Stimulated activated CD8-positive, alpha-beta memory T cell treated with anti-CD3 and anti-CD28 coated beads, Interleukin-2, amount 100 ng/mL, for 48 hours (primary cell): Measurements from ENCODE around the gene SBK3.
"Not testable (repeated sequence)": the region's sequence is repeated elsewhere in the genome, so short reads cannot be mapped to it uniquely, and the experiment has no call there.

ENCODE experiments used
- DNase-seq, 2 donors: peaks; one replicate each; pipeline ENCODE4 v3.0.0-alpha.2; 2020; ENCODE audit warnings: low read depth in 2 of 2

Gene SBK3

DNA sequence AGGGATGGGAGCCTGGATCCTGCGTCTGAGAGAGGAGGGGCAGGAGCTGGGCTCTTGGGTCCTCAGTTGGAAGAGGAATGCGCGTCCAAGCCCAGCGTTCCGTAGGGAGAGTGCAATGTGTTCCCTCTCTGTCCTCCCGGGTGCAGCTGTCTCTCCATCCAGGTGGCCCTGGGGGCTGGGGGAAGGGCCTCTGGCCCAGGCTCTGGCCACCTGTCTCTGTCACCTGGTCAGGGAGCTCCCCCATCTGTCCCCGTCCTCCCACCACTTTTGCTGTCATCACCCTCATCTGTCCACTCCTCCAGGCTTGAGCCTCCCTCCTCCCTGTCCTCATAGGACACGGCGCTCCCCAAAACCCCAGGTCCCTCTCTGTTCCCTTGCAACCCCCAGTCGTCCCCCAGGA lies 4.7 kb downstream of the SBK3 start:
- DNase-seq, result no peak

DNA sequence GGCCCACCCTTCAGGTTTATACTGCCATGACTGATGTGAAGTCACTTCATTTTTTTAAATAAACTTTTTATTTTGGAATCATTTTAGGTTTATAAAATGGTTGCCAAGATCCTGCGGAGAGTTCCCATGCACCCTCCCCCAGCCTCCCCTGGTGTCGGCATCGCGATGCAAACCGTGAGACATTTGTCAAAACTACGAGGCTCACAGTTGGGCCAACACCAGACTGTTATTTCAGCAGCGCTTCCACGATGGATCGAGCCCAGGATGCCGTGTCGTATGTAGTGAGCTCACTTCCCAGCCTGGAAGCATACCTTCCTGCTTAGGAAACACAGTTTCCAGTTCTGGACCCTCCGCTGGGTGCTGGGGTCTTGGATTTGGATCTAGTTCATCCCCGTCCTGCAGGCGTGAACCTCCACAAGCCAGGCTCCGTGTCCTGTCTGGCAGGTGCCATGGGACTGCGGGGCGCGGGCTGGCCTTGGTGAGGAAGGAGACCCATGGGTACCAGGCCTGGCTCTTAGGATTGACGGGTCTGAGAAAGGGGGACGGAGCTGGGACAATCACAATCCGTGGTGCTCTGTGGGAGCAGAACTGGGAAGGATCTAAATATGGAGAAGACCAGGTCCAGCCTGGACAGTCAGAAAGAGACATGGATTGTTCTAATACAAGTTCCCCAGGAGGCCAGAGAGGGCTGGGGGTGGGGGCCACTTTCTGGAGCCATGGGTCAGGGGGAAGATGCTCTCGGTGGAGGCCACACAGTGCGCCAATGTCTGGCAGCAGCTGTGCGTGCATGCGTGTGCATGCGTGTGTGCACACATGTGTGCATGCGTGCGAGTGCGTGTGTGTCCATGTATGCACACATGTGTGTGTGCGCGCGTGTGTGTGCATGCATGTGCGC lies 6.0 kb downstream of the SBK3 start:
- no peak for DNase-seq

DNA sequence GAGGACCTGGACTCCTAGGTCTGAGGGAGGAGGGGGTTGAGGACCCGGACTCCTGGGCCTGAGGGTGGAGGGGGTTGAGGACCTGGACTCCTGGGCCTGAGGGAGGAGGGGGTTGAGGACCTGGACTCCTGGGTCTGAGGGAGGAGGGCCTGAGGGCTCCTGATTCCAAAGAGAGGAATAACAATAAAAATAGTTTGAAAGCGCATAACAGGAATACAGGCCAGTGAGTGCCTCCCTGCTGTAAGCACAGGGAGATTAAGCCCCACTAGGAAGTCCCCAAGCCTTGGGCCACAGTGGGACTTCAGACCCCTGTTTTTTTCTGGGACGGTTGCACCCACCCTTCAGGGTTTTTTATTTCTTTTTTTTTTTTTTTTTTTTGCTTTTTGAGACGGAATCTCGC lies 7.2 kb downstream of the SBK3 start:
- DNase-seq, result no peak

DNA sequence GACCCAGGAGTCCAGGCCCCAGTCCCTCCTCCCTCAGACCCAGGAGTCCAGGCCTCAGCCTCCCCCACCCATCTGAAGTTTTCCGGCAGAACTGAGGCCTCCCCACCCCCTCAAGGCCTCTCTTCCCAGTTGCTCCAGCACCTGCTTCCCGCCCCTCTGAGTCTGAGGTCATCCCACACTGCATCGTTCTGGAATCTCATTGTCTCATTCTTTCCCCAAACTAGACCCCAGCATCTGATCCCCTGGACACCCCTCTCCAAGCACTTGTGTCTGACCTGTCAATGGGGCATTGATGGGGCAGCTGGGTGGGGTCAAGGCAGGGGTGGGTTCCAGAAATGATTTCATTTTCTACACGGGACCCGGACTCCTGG lies 7.6 kb downstream of the SBK3 start:
- DNase-seq, result no peak

DNA sequence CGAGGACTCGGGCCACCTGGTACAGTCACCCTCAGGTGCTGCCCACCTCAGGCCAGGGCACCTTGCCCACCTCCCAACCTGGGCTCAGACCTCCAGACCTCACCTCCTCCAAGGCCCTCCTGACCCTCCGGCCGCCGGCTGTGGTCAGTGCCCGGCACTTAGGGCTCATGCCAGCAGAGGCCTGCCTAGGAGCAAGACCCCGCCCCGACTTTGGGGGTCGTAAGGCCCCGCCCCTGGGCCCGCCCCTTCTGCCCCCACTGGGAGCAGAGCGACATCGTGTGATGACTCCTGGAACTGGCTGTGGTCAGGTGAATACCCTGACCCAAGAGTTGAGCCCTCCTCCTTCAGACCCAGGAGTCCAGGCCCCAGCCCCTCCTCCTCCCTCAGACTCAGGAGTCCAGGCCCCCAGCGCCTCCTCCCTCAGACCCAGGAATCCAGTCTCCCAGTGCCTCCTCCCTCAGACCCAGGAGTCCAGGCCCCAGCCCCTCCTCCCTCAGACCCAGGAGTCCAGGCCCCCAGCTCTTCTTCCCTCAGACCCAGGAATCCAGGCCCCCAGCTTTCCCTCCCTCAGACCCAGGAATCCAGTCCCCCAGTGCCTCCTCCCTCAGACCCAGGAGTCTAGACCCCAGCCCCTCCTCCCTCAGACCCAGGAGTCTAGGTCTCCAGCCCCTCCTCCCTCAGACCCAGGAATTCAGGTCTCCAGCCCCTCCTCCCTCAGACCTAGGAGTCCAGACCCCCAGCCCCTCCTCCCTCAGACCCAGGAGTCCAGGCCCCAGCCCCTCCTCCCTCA lies 8.2 kb downstream of the SBK3 start, which contains the start of gene SBK2:
Gene SBK2, minus strand, starts transcription at position 183 of the 790 bp plus-strand sequence. CDS start 839 bp downstream, outside the sequence.
- no peak for DNase-seq

DNA sequence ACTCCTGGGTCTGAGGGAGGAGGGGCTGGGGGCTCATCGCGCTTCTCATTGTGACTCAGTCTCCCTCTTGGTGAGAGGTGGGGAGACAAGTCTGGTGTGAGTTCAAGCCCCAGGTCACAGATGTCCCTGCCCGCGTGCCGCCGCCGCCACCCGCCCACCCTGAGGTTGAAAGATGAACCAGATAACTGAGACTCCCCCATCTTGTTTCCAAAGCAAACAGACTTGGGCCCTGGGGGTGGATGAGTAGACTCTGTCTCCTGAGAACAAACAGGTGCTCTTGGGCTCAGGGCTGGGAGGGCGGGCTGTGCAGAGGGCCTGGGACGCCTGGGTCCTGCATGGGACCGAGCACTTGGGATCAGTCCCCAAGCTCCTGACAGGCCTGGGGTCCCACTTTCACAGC lies 9.0 kb downstream of the SBK3 start:
- DNase-seq, result no peak

DNA sequence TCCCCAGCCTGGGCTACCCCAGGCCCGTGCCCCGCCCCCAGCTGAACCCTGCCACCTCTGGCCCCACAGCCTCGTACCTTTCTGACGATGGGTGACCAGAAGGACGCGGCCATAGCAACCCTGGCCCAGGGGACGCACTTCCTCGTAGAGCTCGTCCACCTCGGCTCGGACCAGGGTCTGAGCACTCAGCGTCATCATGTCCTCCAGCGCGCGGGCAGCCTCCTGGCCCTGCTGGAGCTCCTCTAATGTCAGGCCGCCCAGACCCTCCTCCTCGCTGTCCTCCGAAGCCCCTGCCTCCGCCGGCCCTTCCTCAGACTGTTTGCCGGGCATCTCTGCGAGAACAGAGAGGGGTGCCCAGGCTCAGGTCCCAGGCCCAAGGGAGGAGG lies 9.4 kb downstream of the SBK3 start:
- no peak for DNase-seq

DNA sequence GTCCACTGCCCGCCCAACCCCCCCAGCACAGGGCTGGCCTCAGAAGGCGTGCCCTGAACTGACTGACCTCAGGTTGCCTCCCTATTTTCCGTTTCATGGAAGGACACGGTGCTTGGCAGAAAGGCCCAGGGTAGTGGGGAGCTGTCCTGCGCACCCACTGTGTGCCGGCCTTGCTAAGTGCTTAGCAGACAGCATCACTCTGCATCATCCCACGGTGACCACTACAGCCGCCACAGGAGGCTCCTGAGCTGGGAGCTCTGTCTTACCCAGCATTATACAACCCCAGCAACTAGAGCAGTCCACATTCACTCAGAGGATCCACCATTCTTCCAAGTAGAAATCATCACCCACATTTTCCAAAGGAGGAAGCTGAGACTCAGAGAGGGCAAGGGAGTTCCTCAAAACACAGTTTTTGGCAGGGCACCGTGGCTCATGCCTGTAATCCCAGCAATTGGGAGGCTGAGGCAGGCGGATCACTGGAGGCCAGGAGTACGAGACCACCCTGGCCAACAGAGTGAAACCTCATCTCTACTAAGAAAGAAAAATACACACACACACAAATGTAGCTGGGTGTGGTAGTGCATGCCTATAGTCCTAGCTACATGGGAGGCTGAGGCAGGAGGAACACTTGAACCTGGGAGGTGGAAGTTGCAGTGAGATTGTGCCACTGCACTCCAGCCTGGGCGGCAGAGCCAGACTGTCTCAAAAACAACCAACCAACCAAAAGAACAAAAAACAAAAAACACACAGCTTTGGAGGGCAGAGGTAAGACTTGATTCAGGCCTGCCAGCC lies 10.0 kb downstream of the SBK3 start:
- no peak for DNase-seq

DNA sequence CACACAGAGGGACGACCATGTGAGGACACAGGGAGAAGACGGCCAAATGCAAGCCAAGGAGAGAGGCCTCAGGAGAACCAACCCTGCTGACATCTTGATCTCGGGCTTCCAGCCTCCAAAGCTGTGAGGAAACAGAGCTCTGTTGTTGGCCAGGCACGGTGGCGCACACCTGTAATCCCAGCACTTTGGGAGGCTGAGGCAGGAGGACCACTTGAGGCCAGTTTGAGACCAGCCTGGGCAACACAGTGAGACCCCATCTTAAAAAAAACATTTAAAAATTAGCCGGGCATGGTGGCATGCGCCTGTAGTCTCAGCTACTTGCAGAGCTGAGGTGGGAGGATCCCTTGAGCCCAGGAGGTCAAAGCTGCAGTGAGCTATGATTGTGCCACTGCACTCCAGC lies 11.1 kb downstream of the SBK3 start:
- not testable (repeated sequence) for DNase-seq

DNA sequence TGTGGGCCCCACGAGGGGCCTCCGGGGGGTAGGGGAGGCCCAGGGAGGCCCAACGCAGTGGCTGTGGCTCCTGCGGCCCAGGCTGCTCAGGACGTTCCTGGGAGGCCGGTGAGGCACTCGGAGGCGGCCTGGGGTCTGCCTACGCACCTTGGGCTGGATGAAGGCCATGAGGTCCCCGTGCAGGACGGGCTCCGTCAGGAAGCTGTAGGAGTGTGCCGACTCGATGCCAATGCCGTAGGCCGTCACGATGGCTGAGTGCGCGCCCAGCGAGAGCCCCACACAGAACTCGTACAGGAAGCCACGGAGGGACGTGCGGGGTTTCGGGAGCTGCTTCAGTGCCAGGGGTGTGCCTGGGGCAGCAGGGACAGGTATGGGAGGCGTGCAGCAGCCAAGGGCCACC lies 14.3 kb downstream of the SBK3 start:
- DNase-seq, result no peak

DNA sequence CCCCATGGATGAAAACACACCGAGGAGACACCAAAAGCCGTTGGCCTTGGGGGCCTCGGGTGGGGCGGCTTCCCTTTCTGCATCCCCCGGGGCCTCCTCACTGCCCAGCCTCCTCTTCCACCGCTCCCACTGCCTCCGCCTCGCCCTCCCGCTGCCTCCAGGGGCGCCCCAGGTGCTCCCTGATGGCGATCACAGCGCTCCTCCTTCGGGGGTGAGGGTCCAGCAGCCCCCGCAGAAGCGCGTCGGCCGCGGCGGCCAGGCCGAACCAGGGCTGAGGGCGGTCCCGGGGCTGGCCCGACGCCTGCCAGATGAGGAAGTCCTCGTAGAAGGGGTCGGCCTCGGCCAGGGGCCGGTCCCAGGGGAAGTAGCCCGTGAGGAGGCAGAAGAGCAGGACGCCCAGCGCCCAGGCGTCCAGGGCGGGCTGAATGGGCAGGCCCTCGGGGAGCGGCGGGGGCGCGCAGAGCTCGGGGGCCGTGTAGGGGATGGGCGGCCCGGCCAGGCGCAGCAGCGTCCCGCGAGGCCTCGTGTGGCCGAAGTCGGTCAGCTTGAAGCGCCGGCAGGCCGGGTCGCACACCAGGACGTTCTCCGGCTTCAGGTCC lies 15.6 kb downstream of the SBK3 start:
- no peak for DNase-seq

DNA sequence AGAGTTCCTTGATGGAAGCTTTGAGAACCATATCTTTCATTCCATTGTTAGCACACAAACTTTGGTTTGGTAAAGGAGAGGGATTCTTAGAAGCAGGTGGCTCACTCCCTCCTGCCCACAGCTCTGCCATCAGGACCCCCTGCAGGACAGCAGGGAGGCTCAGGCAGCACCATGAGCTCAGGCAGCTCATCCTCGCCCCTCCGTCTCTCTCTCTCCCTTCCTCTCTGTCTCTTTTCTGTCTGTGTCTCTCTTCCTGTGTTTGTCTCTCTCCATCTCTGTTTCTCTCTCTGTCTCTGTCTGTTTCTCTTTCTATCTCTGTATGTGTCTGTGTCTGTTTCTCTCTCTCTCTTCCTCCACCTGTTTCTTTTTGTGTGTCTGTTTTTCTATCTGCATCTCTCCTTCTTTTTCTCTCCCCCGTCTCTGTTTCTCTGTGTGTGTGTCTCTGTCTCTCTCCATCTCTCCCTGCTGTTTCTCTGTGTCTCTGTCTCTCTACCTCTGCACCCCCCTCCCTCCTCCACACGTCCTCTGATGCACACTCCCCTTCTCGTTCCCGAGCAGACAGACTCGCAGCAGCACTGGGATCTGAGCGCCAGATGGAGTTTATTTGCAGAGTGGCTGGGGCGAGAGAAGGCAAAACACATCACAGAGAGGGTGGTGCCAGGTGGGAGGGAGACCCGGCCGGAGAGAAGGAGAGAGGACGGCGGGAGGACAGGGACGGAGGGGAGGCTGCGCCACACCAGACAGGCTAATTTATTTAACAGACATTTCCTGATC lies 17.1 kb downstream of the SBK3 start:
- DNase-seq, result no peak

DNA sequence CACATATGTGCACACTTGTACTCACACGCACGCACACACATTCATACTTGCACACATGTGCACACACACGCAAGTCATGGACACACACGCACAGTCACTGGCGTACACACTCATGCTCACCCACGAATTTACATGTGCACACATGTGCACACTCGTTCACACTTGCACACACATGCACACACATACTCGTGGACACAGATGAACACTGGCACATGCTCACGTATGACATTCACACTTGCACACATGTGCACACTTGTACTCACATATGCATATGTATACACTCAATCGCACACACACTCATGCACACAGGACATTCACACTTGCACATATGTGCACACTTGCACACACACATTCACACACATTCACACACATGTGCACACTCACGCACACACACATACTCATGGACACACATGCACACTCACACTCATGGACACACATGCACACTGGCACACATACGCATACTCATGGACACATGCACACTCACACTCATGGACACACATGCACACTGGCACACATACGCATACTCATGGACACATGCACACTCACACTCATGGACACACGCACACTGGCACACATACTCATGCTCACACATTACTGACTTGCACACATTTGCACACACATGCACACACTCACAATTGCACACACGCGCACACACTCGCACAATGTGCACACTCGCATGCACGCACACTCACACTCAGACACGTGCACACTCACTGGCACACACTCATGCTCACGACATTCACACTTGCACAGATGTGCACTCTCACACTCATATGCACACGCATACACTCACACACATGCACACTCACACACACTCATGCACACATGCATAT lies 17.9 kb downstream of the SBK3 start:
- DNase-seq, result no peak

DNA sequence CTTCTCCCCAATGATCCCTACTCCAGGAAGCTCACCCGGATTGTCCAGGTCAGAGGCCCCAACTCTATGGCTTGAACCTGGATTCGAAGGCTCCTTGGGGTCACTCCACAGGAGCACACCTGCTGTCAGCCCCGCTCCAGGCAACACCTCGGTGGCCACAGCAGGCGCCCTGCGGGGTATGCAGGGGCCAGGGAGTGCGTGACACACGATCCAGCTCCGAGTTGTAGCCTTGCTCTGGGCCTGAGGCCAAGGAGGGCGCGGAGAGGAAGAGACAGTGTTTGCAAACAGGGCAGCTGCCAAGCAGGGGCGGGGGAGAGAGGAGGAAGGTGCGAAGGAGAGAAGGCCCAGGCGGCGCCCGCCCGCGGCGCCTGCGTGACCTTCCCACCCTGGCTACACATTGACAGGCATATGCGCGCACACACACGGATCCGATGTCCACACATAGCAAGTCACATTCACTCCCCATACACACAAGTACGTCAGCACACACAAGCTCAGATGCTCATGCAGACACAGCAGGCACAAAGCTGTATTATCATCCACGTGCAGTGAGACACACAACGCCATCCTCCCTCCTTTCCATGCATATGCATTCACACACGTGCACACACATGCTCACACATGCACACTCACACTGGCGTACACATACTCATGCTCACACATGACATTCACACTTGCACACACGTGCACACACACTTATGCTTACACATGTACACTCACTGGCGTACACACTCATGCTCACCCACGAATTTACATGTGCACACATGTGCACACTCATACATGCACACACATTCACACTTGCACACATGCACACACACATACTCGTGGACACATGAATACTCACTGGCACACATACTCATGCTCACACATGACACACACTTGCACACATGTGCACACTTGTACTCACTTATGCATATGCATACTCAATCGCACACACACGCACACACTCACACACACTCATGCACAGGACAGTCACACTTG lies 18.8 kb downstream of the SBK3 start:
- no peak for DNase-seq

DNA sequence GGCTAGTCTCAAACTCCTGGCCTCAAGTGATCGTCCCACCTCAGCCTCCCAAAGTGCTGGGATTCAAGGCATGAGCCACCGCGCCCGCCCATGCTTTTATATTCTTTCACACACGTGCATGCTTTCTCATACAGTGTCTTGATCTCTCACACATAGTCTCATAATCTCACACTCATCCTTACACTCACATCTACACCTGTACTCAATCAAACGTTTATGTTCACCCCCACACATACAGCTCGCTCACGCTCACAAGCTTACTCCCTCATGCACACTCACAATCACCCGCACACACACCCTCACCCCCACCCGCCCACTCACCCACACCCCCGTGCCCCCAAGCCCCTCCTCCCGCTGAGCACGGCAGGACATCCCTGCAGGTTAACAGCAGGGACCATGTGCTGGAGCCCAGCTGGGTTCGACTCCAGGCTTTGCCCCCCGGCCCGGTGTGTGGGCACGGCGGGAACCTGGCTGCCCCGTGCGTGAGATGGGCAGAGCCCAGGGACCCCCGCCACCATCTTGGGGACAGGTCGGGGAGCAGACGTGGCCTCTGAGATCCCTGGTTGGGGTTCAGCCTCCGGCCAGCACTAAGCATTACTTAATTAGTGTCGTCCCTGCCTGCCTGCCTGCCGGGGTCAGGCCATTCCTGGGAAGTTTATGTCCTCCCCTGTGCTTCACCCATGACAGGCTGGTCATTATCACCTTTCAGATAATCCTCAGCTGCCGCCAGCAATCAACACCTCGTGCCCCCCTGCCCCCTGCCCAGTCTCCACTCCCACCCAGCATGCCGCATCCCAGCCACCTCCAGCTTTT lies 19.8 kb downstream of the SBK3 start:
- no peak for DNase-seq

DNA sequence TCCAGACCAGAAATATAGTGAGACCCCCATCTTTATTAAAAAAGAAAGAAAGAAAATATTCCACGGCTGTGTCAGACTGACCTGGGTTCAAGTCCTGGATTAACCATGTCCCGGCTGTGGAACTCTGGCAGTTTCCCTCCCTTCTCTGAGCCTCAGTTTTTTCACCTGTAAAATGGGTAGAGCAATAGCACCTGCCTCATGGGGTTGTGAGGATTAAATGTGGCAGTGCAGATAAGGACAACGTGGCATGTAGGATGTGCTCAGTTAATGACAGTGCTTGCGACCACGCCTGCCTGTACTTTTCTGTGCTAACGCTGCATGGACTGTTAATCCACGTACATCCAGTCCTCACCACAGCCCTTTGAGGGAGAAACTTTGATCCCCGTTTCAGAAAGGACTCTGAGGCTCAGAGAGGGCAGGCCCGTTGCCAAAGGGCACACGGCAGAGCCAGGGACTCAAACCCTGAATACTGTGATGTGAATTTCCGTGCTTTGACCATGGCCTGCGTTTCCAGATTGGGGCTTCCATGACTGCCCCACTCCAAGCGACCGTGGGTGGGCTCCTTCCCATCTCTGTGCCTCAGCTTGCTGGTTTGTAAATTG lies 24.6 kb downstream of the SBK3 start:
- no peak for DNase-seq

DNA sequence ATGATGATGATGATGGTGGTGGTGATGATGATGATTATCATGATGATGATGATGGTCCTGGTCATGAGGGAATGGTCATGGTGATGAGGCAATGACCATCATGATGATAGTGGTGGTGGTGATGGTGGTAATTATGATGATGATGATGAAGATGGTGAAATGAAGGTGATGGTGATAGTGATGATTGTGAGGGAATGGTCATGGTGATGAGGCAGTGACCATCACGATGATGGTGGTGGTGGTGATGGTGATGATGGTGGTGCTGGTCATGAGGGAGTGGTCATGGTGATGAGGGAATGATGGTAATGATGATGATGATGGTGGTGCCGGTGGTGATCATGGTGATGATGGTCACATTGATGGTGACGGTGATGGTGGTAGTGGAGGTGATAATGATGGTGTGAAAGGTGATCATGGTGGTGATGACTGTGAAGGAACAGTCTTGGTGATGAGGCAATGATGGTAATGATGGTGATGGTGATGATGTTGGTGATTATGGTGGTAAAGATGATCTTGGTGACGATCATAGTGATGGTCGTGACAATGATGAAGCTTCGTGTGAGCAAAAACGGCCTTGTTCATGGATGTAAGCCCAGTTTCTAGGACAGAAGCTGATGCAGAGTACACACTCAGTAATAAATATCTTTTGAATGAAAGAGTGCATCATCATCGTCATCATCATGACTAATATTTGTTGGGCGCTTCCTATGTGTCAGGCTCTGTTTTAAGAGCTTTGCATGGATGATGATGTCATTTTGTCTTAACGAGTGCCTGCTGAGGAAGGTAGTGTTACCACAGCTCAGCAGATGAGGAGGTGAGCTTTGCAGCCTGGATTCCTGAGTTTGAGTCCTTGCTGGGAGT lies 25.7 kb downstream of the SBK3 start:
- DNase-seq, result no peak
